HCT116 (cell line): Measurements from ENCODE around the gene AQP6. TPM values are rescaled to one million over a fixed set of nuclear protein-coding genes. Genes with fewer than 3 reads are reported as not detected.

Experiments
- ATAC-seq: fragments of 200-7000 bp; cut with Tn5 transposase; 2 replicates; pipeline ENCODE4 v1.9.1; 2020; ENCODE audit warnings: mild to moderate bottlenecking, moderate library complexity
- BruUV-seq: library from RNA; stranded (reverse); fragments of 400-500 nt; replicated peaks from 2 replicates; lab custom pipeline; 2021; lab: Mats Ljungman, UMichigan
- CTCF ChIA-PET: fragments of 300-600 bp; sonication (Branson Sonifier 250); formaldehyde crosslinking; loops from one replicate; lab custom pipeline; 2021; ENCODE audit warnings: antibody characterized with exemption; lab: Charles Lee
- POLR2A ChIA-PET: fragments of 300-600, 350-600 bp; sonication (Branson Sonifier 250); formaldehyde crosslinking; loops from one replicate; lab custom pipeline; 2021; ENCODE audit warnings: antibody characterized with exemption; lab: Charles Lee
- RAD21 ChIA-PET, 2 experiments: fragments of 300-600 bp; sonication (Branson Sonifier 250); formaldehyde crosslinking; loops; one replicate each; lab custom pipeline; 2023; ENCODE audit warnings: low total read pairs in 2 of 2; ENCODE audit not compliant: uncharacterized antibody in 2 of 2, unreplicated experiment in 2 of 2, low non-redundant PET in 1 of 2; lab: Charles Lee
- DNase-seq: peaks from one replicate; pipeline ENCODE4 v3.0.0-alpha.2; 2010; ENCODE audit warnings: low read depth, low spot score
- H2AFZ ChIP-seq: fragments of 200-600 bp; shearing (Covaris generic), sonication (generic); 2 replicates; pipeline ENCODE4 v1.6.1; 2017; ENCODE audit warnings: low read depth, mixed run types, mixed read lengths, antibody characterized with exemption, low read length; ENCODE audit not compliant: poor library complexity, severe bottlenecking
- H3K27ac ChIP-seq: 2 replicates; pipeline ENCODE4 v1.5.1; 2012; ENCODE audit warnings: low read depth, low read length
- H3K27me3 ChIP-seq: fragments of 200-600 bp; sonication (generic); 2 replicates; pipeline ENCODE4 v1.6.1; 2016; ENCODE audit warnings: mixed run types, low read length, mixed read lengths; ENCODE audit not compliant: insufficient read depth
- H3K36me3 ChIP-seq, 2 experiments: fragments of 200-500 bp in 1 of 2; fragments of 200-600 bp in 1 of 2; sonication (Bioruptor generic) in 1 of 2; sonication (generic) in 1 of 2; 2 replicates each; pipeline versions ENCODE4 v1.5.1 to v1.6.1; 2014 to 2016; ENCODE audit warnings: low read length in 2 of 2, inconsistent platforms in 1 of 2, mixed read lengths in 1 of 2, mixed run types in 1 of 2; ENCODE audit not compliant: insufficient read depth in 2 of 2, control insufficient read depth in 1 of 2
- H3K4me1 ChIP-seq, 2 experiments: fragments of 200-600 bp in 1 of 2; sonication (generic) in 1 of 2; 2 replicates each; pipeline versions ENCODE4 v1.5.1 to v1.6.1; 2012 to 2017; ENCODE audit warnings: low read length in 2 of 2, inconsistent platforms in 1 of 2, mild to moderate bottlenecking in 1 of 2, mixed read lengths in 1 of 2, mixed run types in 1 of 2, moderate library complexity in 1 of 2; ENCODE audit not compliant: insufficient read depth in 2 of 2, control insufficient read depth in 1 of 2
- H3K4me2 ChIP-seq: fragments of 200-600 bp; sonication (generic); 2 replicates; pipeline ENCODE4 v1.6.1; 2017; ENCODE audit warnings: mixed run types, low read length, mixed read lengths
- H3K4me3 ChIP-seq, 2 experiments: fragments of 200-600 bp in 1 of 2; sonication (generic) in 1 of 2; replicated peaks in 1 of 2; 2 replicates each; pipeline ENCODE4 v1.5.1; 2011 to 2016; ENCODE audit warnings: low read length in 2 of 2, control low read depth in 1 of 2, low read depth in 1 of 2, mild to moderate bottlenecking in 1 of 2, mixed read lengths in 1 of 2, mixed run types in 1 of 2
- H3K79me2 ChIP-seq: fragments of 200-600 bp; sonication (generic); 2 replicates; pipeline ENCODE4 v1.6.1; 2017; ENCODE audit warnings: mild to moderate bottlenecking, mixed run types, low read length, moderate library complexity, mixed read lengths; ENCODE audit not compliant: insufficient read depth
- H3K9ac ChIP-seq: fragments of 200-600 bp; sonication (generic); 2 replicates; pipeline ENCODE4 v1.6.1; 2016; ENCODE audit warnings: low read length, mixed read lengths
- H3K9me2 ChIP-seq: fragments of 200-600 bp; sonication (generic), shearing (Covaris generic); 2 replicates; pipeline ENCODE4 v1.6.1; 2017; ENCODE audit warnings: mixed run types, mild to moderate bottlenecking, moderate library complexity; ENCODE audit not compliant: insufficient read depth
- H3K9me3 ChIP-seq, 2 experiments: fragments of 200-500 bp in 1 of 2; fragments of 200-600 bp in 1 of 2; sonication (Bioruptor generic) in 1 of 2; sonication (generic) in 1 of 2; 2 replicates each; pipeline ENCODE4 v1.6.1; 2014 to 2017; ENCODE audit warnings: low read length in 2 of 2, mixed read lengths in 2 of 2, inconsistent platforms in 1 of 2, low read depth in 1 of 2, mild to moderate bottlenecking in 1 of 2, mixed run types in 1 of 2, moderate library complexity in 1 of 2; ENCODE audit not compliant: control insufficient read depth in 1 of 2, insufficient read depth in 1 of 2
- H4K20me1 ChIP-seq: fragments of 200-600 bp; sonication (generic), shearing (Covaris generic); 2 replicates; pipeline ENCODE4 v1.6.1; 2017; ENCODE audit warnings: mixed run types, mild to moderate bottlenecking, moderate library complexity; ENCODE audit not compliant: insufficient read depth
- ATF3 ChIP-seq: IDR thresholded peaks from 2 replicates; pipeline ENCODE4 v1.6.1; 2012
- CBX3 ChIP-seq: IDR thresholded peaks from 2 replicates; pipeline ENCODE4 v1.6.1; 2012; ENCODE audit warnings: low read depth
- CEBPB ChIP-seq: IDR thresholded peaks from 2 replicates; pipeline ENCODE4 v1.6.1; 2012; ENCODE audit warnings: low read depth
- CTCF ChIP-seq, 3 experiments: fragments of 200-600 bp in 1 of 3; sonication (generic) in 1 of 3; IDR thresholded peaks in 2 of 3; conservative IDR thresholded peaks in 1 of 3; 2 replicates each; pipeline ENCODE4 v1.5.1; 2012 to 2017; ENCODE audit warnings: low read depth in 2 of 3, low read length in 2 of 3, antibody characterized with exemption in 1 of 3, borderline replicate concordance in 1 of 3, control low read depth in 1 of 3, mild to moderate bottlenecking in 1 of 3, mixed read lengths in 1 of 3, mixed run types in 1 of 3, moderate library complexity in 1 of 3; ENCODE audit not compliant: insufficient read depth in 1 of 3
- EGR1 ChIP-seq: IDR thresholded peaks from 2 replicates; pipeline ENCODE4 v1.6.1; 2012; ENCODE audit warnings: low read depth
- ELF1 ChIP-seq: IDR thresholded peaks from 2 replicates; pipeline ENCODE4 v1.6.1; 2012; ENCODE audit warnings: low read depth, borderline replicate concordance
- EZH2 ChIP-seq: fragments of 200-600 bp; sonication (generic); IDR thresholded peaks from 2 replicates; pipeline ENCODE4 v1.6.1; 2017; ENCODE audit warnings: antibody characterized with exemption, mixed run types
- EZH2phosphoT487 ChIP-seq: fragments of 200-600 bp; IDR thresholded peaks from 2 replicates; pipeline ENCODE4 v1.6.1; 2018; ENCODE audit warnings: antibody characterized with exemption, borderline replicate concordance
- JUND ChIP-seq: IDR thresholded peaks from 2 replicates; pipeline ENCODE4 v1.6.1; 2012
- RAD21 ChIP-seq: IDR thresholded peaks from 2 replicates; pipeline ENCODE4 v1.6.1; 2012; ENCODE audit warnings: low read depth, mild to moderate bottlenecking
- SP1 ChIP-seq: IDR thresholded peaks from 2 replicates; pipeline ENCODE4 v1.6.1; 2012; ENCODE audit warnings: low read depth
- SRF ChIP-seq: IDR thresholded peaks from 2 replicates; pipeline ENCODE4 v1.6.1; 2012; ENCODE audit warnings: low read depth
- TCF7L2 ChIP-seq: IDR thresholded peaks from 2 replicates; pipeline ENCODE4 v1.7.0; 2011; ENCODE audit warnings: borderline replicate concordance, inconsistent platforms; ENCODE audit not compliant: insufficient read depth, insufficient read length; ENCODE audit errors: extremely low read depth
- YY1 ChIP-seq: IDR thresholded peaks from 2 replicates; pipeline ENCODE4 v1.6.1; 2011; ENCODE audit warnings: low read length, low read depth, moderate library complexity, mild to moderate bottlenecking; ENCODE audit not compliant: insufficient replicate concordance; ENCODE audit errors: extremely low read depth
- ZBTB33 ChIP-seq: IDR thresholded peaks from 2 replicates; pipeline ENCODE4 v1.6.1; 2011; ENCODE audit warnings: mild to moderate bottlenecking, low read length, moderate library complexity; ENCODE audit not compliant: insufficient replicate concordance; ENCODE audit errors: extremely low read depth
- ZFX ChIP-seq: fragments of 450-650 bp; IDR thresholded peaks from 2 replicates; pipeline ENCODE4 v1.6.1; 2017
- ZNF274 ChIP-seq: fragments of 200-500 bp; sonication (Bioruptor generic); IDR thresholded peaks from 2 replicates; pipeline ENCODE4 v1.6.1; 2014; ENCODE audit warnings: mild to moderate bottlenecking, low read depth, low read length, inconsistent platforms
- intact Hi-C: fragments of 100-400 bp; cut with micrococcal nuclease; formaldehyde crosslinking; loops from 2 replicates; pipeline ENCODE4 v1.10.0; 2022
- total RNA-seq: library from RNA; stranded (reverse); gene quantifications from one replicate; pipeline ENCODE4 v1.2.1, GENCODE V29; 2021; ENCODE audit not compliant: unreplicated experiment
- TF ChIP-seq, protein P1 (sequence below): IDR thresholded peaks from 2 replicates; pipeline ENCODE4 v1.6.1; 2012; ENCODE audit warnings: low read depth
- TF ChIP-seq, protein P2 (sequence below): IDR thresholded peaks from 2 replicates; pipeline ENCODE4 v1.6.1; 2012

AQP6 gene
- total RNA-seq, 1 experiment from 2014 or later = not detected

DNA sequence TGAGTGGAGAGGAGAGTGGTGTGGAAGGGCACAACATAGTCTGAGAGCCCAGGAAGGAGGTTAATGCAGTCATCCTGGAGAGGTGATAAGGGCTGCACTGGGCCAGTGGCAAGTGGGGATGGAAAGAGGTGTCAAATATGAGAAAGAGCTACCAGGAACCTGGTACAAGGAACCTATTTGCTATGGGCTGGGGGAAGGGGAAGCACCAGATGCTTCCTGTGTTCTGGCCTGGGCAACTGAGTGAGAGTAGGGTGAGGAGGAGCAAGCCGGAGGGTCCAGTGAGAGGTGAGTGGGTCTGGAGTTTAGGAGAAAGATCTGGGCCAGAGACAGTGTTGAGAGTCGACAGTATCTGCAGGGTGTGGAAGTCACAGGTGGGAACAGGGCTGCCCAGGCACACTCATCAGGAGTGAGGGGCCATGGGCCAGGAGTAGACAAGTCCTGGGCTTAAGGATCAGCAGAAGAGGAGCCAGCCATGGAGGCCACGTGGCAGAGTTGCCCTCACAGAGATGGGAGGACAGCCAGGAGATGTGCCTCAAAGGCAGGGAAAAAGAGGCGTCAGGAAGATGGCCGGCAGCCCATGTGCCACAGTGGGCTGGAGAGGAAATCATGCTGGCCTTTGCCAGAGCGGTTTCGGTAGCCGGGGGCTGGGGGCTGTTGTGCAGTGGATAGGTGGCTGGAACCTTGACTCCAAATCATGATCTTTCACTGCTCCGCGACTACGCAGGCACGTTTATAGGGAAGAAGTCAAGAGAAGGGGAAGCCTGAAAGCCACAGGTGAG, 2.9 kb upstream of the AQP6 start:
- CTCF ChIA-PET = interaction anchor here (1.4 kb wide), 1 partner anchor 24 kb away, joined by 3 read pairs; no protein-coding TSS in a partner anchor
- Histone ChIP-seq H3K36me3 (no peaks in the 10 kb centered on the region), H3K9me2 (no peaks in the 10 kb centered on the region), H2AFZ (no peak overlapping the region), H3K4me2 (no peak overlapping the region), H3K4me3 (no peak overlapping the region), H3K79me2 (no peaks in the 10 kb centered on the region), H3K4me1 (peaks cover 0 to 16% of the 10 kb centered on the region in 2 experiments; a peak in 2 of 4 replicates), H3K9ac (no peak overlapping the region)
- DNase-seq = no peak
- TF ChIP-seq TCF7L2 (no peak), ZBTB33 (no peak), ELF1 (no peak), SRF (no peak), JUND (no peak), CBX3 (no peak), ZFX (no peak), CTCF (IDR thresholded peaks at IDR 0.05 in 2 of 3, conservative IDR thresholded peaks at IDR 0.05 in 1 of 3; ENCODE audit: borderline replicate concordance in 1 of 3, insufficient read depth in 1 of 3, low read depth in 2 of 3, low read length in 2 of 3) (no peak), SP1 (no peak), YY1 (no peak), RAD21 (no peak), EZH2phosphoT487 (no peak), EZH2 (no peak), EGR1 (no peak), ZNF274 (no peak), ATF3 (no peak), CEBPB (no peak)
- TF ChIP-seq, protein P1, sequence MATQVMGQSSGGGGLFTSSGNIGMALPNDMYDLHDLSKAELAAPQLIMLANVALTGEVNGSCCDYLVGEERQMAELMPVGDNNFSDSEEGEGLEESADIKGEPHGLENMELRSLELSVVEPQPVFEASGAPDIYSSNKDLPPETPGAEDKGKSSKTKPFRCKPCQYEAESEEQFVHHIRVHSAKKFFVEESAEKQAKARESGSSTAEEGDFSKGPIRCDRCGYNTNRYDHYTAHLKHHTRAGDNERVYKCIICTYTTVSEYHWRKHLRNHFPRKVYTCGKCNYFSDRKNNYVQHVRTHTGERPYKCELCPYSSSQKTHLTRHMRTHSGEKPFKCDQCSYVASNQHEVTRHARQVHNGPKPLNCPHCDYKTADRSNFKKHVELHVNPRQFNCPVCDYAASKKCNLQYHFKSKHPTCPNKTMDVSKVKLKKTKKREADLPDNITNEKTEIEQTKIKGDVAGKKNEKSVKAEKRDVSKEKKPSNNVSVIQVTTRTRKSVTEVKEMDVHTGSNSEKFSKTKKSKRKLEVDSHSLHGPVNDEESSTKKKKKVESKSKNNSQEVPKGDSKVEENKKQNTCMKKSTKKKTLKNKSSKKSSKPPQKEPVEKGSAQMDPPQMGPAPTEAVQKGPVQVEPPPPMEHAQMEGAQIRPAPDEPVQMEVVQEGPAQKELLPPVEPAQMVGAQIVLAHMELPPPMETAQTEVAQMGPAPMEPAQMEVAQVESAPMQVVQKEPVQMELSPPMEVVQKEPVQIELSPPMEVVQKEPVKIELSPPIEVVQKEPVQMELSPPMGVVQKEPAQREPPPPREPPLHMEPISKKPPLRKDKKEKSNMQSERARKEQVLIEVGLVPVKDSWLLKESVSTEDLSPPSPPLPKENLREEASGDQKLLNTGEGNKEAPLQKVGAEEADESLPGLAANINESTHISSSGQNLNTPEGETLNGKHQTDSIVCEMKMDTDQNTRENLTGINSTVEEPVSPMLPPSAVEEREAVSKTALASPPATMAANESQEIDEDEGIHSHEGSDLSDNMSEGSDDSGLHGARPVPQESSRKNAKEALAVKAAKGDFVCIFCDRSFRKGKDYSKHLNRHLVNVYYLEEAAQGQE = no peak
- TF ChIP-seq, protein P2, sequence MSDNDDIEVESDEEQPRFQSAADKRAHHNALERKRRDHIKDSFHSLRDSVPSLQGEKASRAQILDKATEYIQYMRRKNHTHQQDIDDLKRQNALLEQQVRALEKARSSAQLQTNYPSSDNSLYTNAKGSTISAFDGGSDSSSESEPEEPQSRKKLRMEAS = no peak
- TF ChIP-seq, all 23 proteins: peak for 0
- no peaks in the 10 kb centered on the region for H3K9me3 ChIP-seq
- no TSS peak for BruUV-seq
- H3K27ac ChIP-seq = no peak overlapping the region
- intact Hi-C loops = loop anchor here (5.0 to 10.0 kb wide), 2 partner anchors 103 to 195 kb away; no protein-coding TSS in a partner anchor
- 0 out of 2 replicates have a peak, but pooled peaks cover 5% of the 10 kb centered on the region for H3K27me3 ChIP-seq
- ChIA-PET POLR2A (no interaction called here), RAD21 (no interaction called here)
- ATAC-seq = no peak
- H4K20me1 ChIP-seq = no peaks in the 10 kb centered on the region
